SK-N-SH treated with all-trans-retinoic acid at 6 μM for 48 hours (cell line): ENCODE results near the gene G3BP2.

Source experiments
- ATAC-seq: fragments of 200-7000 bp; cut with Tn5 transposase; 3 replicates; pipeline ENCODE4 v1.9.1; 2020; ENCODE audit warnings: mild to moderate bottlenecking, moderate library complexity
- ARNTL ChIP-seq: fragments of 450-650 bp; formaldehyde crosslinking; IDR thresholded peaks from 2 replicates; pipeline ENCODE4 v1.5.0; 2020; ENCODE audit warnings: low read depth, mild to moderate bottlenecking, moderate library complexity, borderline replicate concordance
- BACH2 ChIP-seq: fragments of 250-450 bp; sonication (Bioruptor Pico); IDR thresholded peaks from 2 replicates; pipeline ENCODE4 v1.9.0; 2021; ENCODE audit warnings: mild to moderate bottlenecking, borderline replicate concordance
- CREB5 ChIP-seq: fragments of 250-450 bp; sonication (Bioruptor Pico); IDR thresholded peaks from 2 replicates; pipeline ENCODE4 v1.5.1; 2020; ENCODE audit warnings: low read depth, mild to moderate bottlenecking, moderate library complexity
- CSDC2 ChIP-seq: fragments of 250-450 bp; sonication (Bioruptor Pico); IDR thresholded peaks from 2 replicates; pipeline ENCODE4 v1.5.0; 2020; ENCODE audit warnings: mild to moderate bottlenecking, moderate library complexity
- CSRNP3 ChIP-seq: fragments of 250-450 bp; sonication (Bioruptor Pico); IDR thresholded peaks from 2 replicates; pipeline ENCODE4 v1.5.1; 2021; ENCODE audit warnings: mild to moderate bottlenecking, moderate library complexity
- GLIS3 ChIP-seq: fragments of 250-450 bp; sonication (Bioruptor Pico); IDR thresholded peaks from 2 replicates; pipeline ENCODE4 v1.5.0; 2020; ENCODE audit warnings: mild to moderate bottlenecking, moderate library complexity
- ISL1 ChIP-seq: fragments of 250-450 bp; sonication (Bioruptor Pico); IDR thresholded peaks from 2 replicates; pipeline ENCODE4 v2.1.2; 2022; ENCODE audit warnings: mild to moderate bottlenecking, moderate library complexity
- OSR1 ChIP-seq: fragments of 250-450 bp; sonication (Bioruptor Pico); IDR thresholded peaks from 2 replicates; pipeline ENCODE4 v1.8.0; 2022; ENCODE audit warnings: moderate library complexity, mild to moderate bottlenecking, inconsistent platforms
- PATZ1 ChIP-seq: fragments of 250-450 bp; sonication (Bioruptor Pico); IDR thresholded peaks from 2 replicates; pipeline ENCODE4 v1.8.0; 2020; ENCODE audit warnings: mild to moderate bottlenecking, moderate library complexity, borderline replicate concordance
- POU6F1 ChIP-seq: fragments of 250-450 bp; sonication (Bioruptor Pico); IDR thresholded peaks from 2 replicates; pipeline ENCODE4 v1.8.0; 2021; ENCODE audit warnings: low read depth, mild to moderate bottlenecking, moderate library complexity, borderline replicate concordance
- PPARA ChIP-seq: fragments of 250-450 bp; sonication (Bioruptor Pico); IDR thresholded peaks from 2 replicates; pipeline ENCODE4 v1.5.0; 2020; ENCODE audit warnings: mild to moderate bottlenecking, borderline replicate concordance
- RARB ChIP-seq: fragments of 250-450 bp; sonication (Bioruptor Pico); IDR thresholded peaks from 2 replicates; pipeline ENCODE4 v1.8.0; 2021; ENCODE audit warnings: mild to moderate bottlenecking, moderate library complexity
- SNAI2 ChIP-seq: fragments of 250-450 bp; sonication (Bioruptor Pico); IDR thresholded peaks from 2 replicates; pipeline ENCODE4 v1.5.0; 2020; ENCODE audit warnings: mild to moderate bottlenecking, moderate library complexity
- TCF4 ChIP-seq: fragments of 250-450 bp; sonication (Bioruptor Pico); IDR thresholded peaks from 2 replicates; pipeline ENCODE4 v1.8.0; 2021; ENCODE audit warnings: mild to moderate bottlenecking, moderate library complexity, borderline replicate concordance
- TSHZ2 ChIP-seq: fragments of 250-450 bp; sonication (Bioruptor Pico); IDR thresholded peaks from 2 replicates; pipeline ENCODE4 v1.5.0; 2020; ENCODE audit warnings: mild to moderate bottlenecking, moderate library complexity
- ZC3H10 ChIP-seq: fragments of 250-450 bp; sonication (Bioruptor Pico); IDR thresholded peaks from 2 replicates; pipeline ENCODE4 v1.5.1; 2021; ENCODE audit warnings: mild to moderate bottlenecking, moderate library complexity
- ZFP30 ChIP-seq: fragments of 450-650 bp; formaldehyde crosslinking; IDR thresholded peaks from 2 replicates; pipeline ENCODE4 v1.5.0; 2022; ENCODE audit warnings: mild to moderate bottlenecking, moderate library complexity
- ZNF565 ChIP-seq: fragments of 450-650 bp; formaldehyde crosslinking; conservative IDR thresholded peaks from 2 replicates; pipeline ENCODE4 v1.5.0; 2020; ENCODE audit warnings: low read depth, mild to moderate bottlenecking, moderate library complexity
- ZNF70 ChIP-seq: fragments of 450-650 bp; formaldehyde crosslinking; IDR thresholded peaks from 2 replicates; pipeline ENCODE4 v1.5.0; 2020; ENCODE audit warnings: mild to moderate bottlenecking, moderate library complexity
- ZNF8 ChIP-seq: fragments of 450-650 bp; formaldehyde crosslinking; IDR thresholded peaks from 2 replicates; pipeline ENCODE4 v1.5.0; 2020; ENCODE audit warnings: mild to moderate bottlenecking, moderate library complexity

The G3BP2 gene

GRCh38 chr4:75683482-75684155, 10.4 kb upstream of the G3BP2 start:
- no peak for ATAC-seq
- TF ChIP-seq ZNF70 (no peak), ARNTL (CRISPR knock-in tag) (no peak), PATZ1 (CRISPR knock-in tag) (no peak), ISL1 (CRISPR knock-in tag) (no peak), GLIS3 (CRISPR knock-in tag) (no peak), ZNF565 (CRISPR knock-in tag) (no peak), PPARA (no peak), OSR1 (no peak), CSRNP3 (CRISPR knock-in tag) (no peak), ZNF8 (CRISPR knock-in tag) (no peak), SNAI2 (CRISPR knock-in tag) (no peak), RARB (CRISPR knock-in tag) (no peak), BACH2 (CRISPR knock-in tag) (no peak), POU6F1 (CRISPR knock-in tag) (no peak), TSHZ2 (CRISPR knock-in tag) (no peak)

GRCh38 chr4:75679876-75680575, 6.8 kb upstream of the G3BP2 start:
- ATAC-seq, result peak; percentile 24; the same call in 1 of the 3 replicates
- TF ChIP-seq ISL1 (CRISPR knock-in tag), result no peak
- no peak for TF ChIP-seq SNAI2 (CRISPR knock-in tag)
- no peak for TF ChIP-seq TCF4 (CRISPR knock-in tag)

GRCh38 chr4:75678965-75679364, 5.8 kb upstream of the G3BP2 start:
- ATAC-seq, result 0 out of 3 replicates have a peak, but pooled peaks have one; percentile 30
- TF ChIP-seq CREB5 (CRISPR knock-in tag) (no peak), OSR1 (no peak), ZC3H10 (CRISPR knock-in tag) (no peak), PPARA (no peak), ZFP30 (no peak), ARNTL (CRISPR knock-in tag) (no peak), CSDC2 (CRISPR knock-in tag) (no peak)
